Measurements from ENCODE around the gene TAF4. TPM values are rescaled to one million over a fixed set of nuclear protein-coding genes. Genes with fewer than 3 reads are reported as not detected.

TAF4 gene
- total RNA-seq, 4 donors from 2014 or later: 18.0 to 31.8 (median 25.8) TPM

GRCh38 chr20:62018437-62019143, 47.1 kb downstream of the TAF4 start:
- Histone ChIP-seq H3K9me3 (no peaks in the 10 kb centered on the region), H3K36me3 (peaks cover 9% of the 10 kb centered on the region), H3K27ac (no peak overlapping the region), H3K4me1 (peaks cover 18% of the 10 kb centered on the region), H3K27me3 (no peaks in the 10 kb centered on the region), H3K4me3 (no peak overlapping the region)
- TF ChIP-seq EP300 (IDR thresholded peaks at IDR 0.05): no peak
- TF ChIP-seq CTCF (IDR thresholded peaks at IDR 0.05): no peak
- TF ChIP-seq POLR2AphosphoS5 (IDR thresholded peaks at IDR 0.05): no peak
- TF ChIP-seq POLR2A (IDR thresholded peaks at IDR 0.05): no peak
- 83% methylated on average over 17 of the region's 23 CpGs for WGBS
- no peak for DNase-seq (ENCODE audit: low spot score in 2 of 2)

DNA sequence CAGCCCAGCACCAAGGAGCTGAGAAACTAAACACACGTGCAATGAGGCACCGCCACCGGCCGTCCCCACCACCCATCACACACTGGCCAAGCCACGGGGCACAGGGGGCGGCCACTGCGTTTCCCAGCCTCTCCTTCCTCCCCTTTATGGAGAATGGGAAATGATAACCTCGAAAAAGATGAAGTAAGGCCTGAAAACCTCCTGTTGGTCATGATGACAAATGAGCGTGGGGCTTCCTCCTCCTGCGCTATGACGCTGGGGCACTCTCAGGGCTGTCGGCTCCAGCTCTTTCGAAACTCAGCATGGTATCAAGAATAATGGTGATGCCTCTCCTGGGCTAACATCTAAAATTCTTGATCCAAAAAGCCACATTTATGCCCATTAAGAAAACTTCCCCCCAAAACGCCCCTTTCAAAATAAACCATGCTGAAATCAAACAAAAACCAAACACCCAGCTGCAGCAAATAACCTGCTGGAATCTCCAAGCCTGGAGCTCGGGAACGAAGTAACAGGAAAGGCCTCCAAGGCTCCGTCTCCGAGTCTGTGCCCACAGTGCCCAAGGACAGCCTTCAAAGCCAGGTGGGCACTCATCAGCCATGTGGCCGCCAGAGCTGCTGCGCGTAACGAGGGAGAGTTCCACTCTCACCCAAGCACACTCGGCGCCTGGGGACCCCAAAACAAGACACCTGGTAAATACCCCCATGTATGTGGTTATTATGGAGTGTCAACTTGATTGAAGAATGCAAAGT, 50.0 kb downstream of the TAF4 start:
- Histone ChIP-seq H3K4me3 (no peak overlapping the region), H3K27me3 (no peaks in the 10 kb centered on the region), H3K27ac (no peak overlapping the region), H3K9me3 (no peaks in the 10 kb centered on the region), H3K36me3 (peaks cover 26% of the 10 kb centered on the region), H3K4me1 (peaks cover 14% of the 10 kb centered on the region)
- DNase-seq (ENCODE audit: low spot score in 2 of 2): no peak
- WGBS: 88% methylated on average over 20 of the region's 24 CpGs
- no peak for TF ChIP-seq POLR2A (IDR thresholded peaks at IDR 0.05)
- TF ChIP-seq CTCF (IDR thresholded peaks at IDR 0.05): no peak
- no peak for TF ChIP-seq EP300 (IDR thresholded peaks at IDR 0.05)
- no peak for TF ChIP-seq POLR2AphosphoS5 (IDR thresholded peaks at IDR 0.05)

DNA sequence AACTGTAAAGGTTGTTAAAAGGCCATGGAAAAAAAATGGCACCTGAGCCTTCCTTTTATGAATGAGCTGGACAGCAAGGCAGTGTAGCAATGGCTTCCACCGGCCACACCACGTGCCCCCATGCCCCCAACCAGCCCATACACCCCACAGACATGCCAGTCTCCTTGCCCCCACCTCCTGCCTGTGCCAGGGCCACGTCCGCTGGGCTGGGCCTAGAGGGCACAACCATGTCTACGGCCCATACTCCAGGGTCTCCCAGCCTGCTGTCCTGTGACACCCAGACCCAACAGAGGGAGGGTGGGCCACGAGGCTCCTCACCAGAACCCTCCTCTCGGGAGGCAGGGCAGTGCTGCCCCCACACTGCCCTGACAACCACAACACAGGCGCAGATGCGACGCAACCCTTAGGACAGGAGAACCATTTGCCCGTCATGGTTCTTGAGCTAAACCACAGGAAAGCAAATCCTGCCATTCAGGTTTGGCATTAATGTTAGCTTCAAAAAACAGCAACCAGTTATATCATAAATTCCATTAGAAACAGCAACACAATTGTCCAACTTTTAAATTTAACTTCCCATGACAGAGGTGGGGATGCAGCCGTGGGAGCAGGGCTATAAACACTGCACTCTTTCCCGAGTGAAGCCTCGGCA, 50.7 kb downstream of the TAF4 start:
- Histone ChIP-seq H3K4me1 (peaks cover 13% of the 10 kb centered on the region), H3K9me3 (no peaks in the 10 kb centered on the region), H3K36me3 (peaks cover 27% of the 10 kb centered on the region), H3K27ac (no peak overlapping the region), H3K4me3 (no peak overlapping the region), H3K27me3 (no peaks in the 10 kb centered on the region)
- WGBS: 84% methylated on average over 13 of the region's 14 CpGs
- no peak for DNase-seq (ENCODE audit: low spot score in 2 of 2)
- TF ChIP-seq POLR2A (IDR thresholded peaks at IDR 0.05): no peak
- no peak for TF ChIP-seq EP300 (IDR thresholded peaks at IDR 0.05)
- no peak for TF ChIP-seq CTCF (IDR thresholded peaks at IDR 0.05)
- no peak for TF ChIP-seq POLR2AphosphoS5 (IDR thresholded peaks at IDR 0.05)

GRCh38 chr20:62014488-62014775, 51.2 kb downstream of the TAF4 start:
- 81% methylated on average over 4 of the region's 12 CpGs for WGBS

More at GRCh38 chr20:62014488-62014775, 51.2 kb downstream of the TAF4 start:
- DNase-seq (ENCODE audit: low spot score in 2 of 2): no peak
- Histone ChIP-seq H3K36me3 (peaks cover 33% of the 10 kb centered on the region), H3K27ac (no peak overlapping the region), H3K4me1 (peaks cover 13% of the 10 kb centered on the region), H3K27me3 (no peaks in the 10 kb centered on the region), H3K4me3 (no peak overlapping the region), H3K9me3 (no peaks in the 10 kb centered on the region)
- no peak for TF ChIP-seq CTCF (IDR thresholded peaks at IDR 0.05)
- TF ChIP-seq POLR2AphosphoS5 (IDR thresholded peaks at IDR 0.05): no peak
- TF ChIP-seq POLR2A (IDR thresholded peaks at IDR 0.05): no peak
- TF ChIP-seq EP300 (IDR thresholded peaks at IDR 0.05): no peak
